GM18507 (cell line): ENCODE measurements around the gene CFAP20.

Source experiments
- DNase-seq: peaks from one replicate; pipeline ENCODE4 v3.0.0; 2011; ENCODE audit warnings: low read depth; ENCODE audit not compliant: insufficient read length; ENCODE audit errors: extremely low spot score
- FAIRE-seq: peaks from 2 replicates; lab custom pipeline; 2011; peaks lifted over from hg19 to GRCh38; lab: Jason Lieb, UNC

CFAP20 gene

GRCh38 chr16:58129097-58129936 lies at the start of gene CFAP20:
Gene CFAP20 (minus strand): TSS chr16:58129381. CDS start chr16:58129115, 266 bp downstream.
- DNase-seq: peak; percentile 83
- FAIRE-seq: peak; percentile 98

DNA sequence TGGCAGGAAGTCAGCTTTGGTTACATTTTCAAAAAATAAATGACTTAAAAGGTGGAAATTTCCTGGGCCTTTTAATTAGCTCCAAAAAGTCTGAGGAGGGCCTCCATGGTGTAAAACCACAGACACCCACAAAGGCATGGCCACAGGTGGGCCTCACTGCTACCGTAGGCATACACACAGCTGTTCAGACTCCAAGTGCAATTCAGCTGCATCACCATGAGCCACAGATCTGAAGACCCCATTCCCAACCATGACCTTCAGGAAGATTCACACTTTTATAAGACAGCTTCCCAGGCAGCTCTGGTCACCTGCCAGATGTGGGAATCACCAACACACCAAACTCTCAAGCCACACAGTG lies 48.2 kb upstream of the CFAP20 start:
- no peak for DNase-seq
- no peak for FAIRE-seq

GRCh38 chr16:58176608-58177352 lies 47.6 kb upstream of the CFAP20 start:
- no peak for FAIRE-seq

GRCh38 chr16:58170223-58170622 lies 41.0 kb upstream of the CFAP20 start:
- FAIRE-seq (no peak), DNase-seq (no peak)

More at GRCh38 chr16:58176608-58177352, 47.6 kb upstream of the CFAP20 start:
- DNase-seq: no peak

DNA sequence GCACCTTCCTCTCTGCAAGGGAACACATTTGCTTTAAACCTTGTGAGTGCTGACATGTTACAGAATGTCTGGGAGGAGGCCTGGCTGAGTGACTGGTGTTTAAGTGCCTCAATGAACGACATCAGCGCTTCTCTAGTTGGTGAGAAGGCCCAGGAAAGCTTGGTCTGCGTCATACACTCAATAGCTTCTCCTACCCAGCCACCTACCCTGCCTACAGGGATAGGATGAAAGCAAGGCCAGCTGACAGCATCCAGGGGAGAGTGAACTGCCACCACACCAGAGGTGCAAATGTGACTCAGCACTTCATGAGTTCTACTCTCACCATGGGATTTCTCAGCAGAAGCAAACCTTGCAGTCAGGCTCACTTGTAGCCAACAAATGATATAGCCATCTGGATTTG lies 31.7 kb upstream of the CFAP20 start:
- DNase-seq: no peak
- FAIRE-seq: no peak

DNA sequence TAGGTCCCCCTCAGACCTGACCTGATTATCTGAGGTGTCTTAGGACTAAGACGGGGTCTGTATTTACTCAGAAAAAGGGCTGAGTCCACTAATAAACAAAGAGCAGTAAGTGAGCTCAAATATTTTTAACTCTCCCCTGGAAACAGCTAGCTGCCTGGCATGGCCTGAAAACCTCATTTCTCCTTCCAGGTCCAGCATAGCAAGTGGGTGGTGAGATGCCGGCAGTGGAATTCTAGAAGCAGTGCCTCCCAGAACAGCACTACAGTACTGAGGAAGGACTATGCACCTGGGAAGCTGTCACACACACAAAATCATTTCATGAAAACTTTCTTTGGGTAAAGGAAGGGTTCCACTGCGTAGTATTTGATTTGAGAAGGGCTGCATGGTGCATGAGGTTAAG lies 29.5 kb upstream of the CFAP20 start:
- FAIRE-seq: no peak
- no peak for DNase-seq

- no peak for FAIRE-seq
- DNase-seq: no peak
Measured at GRCh38 chr16:58157951-58158540, 28.9 kb upstream of the CFAP20 start.

DNA sequence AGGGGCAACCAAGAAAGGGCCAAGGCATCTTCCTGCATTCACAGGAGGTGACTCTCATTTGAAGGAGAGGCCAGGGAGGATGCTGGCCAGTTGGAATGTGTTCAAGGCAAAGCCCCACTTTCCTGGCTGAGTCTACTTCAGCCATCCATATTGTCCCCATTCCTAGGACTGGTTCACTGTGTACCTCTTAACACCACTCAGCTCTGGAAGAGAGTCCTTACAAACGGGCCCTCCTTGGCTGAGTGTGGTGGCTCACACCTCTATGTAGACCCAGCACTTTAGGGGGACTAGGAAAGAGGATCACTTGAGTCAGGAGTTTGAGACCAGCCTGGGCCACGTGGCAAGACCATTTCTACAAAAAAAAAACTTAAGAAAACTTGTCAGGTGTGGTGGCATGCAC lies 28.1 kb upstream of the CFAP20 start:
- FAIRE-seq (no peak), DNase-seq (no peak)

DNA sequence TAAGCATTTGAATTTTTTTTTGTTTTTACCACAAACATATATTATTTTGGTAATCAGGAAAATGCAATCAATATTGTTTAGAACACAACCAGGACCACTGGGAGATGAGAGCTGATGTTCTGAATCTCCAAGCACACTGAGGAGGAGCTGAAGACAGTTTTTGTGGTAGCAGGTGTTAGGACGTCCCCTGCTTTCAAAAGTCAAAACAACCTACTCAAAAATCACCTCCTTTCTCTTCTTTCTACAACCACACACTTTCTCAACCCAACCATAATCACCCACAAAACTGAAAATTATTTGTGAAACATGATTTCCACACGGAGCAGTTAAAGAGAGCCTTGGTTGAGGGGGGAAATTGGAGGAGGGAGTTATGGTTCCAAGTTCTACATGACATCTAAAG lies 26.7 kb upstream of the CFAP20 start:
- DNase-seq (no peak), FAIRE-seq (no peak)

DNA sequence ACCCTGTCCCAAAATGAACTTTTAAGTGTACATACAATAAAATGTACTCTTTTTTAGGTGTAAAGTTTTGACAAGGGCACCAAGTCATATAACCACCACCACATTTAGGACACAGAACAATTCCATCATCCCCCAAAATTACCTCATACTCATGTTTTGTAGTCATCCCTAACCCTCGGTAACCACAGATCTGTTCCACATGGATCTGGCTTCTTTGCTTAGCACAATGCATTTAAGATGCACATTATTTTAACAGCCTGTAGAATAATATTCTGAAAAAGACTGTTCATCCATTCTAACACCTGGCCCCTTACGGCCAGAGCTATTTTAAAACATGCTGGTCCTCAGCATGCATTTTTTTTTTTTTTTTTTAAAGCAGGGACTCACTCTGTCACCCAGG lies 25.2 kb upstream of the CFAP20 start:
- DNase-seq: no peak
- FAIRE-seq: no peak

DNA sequence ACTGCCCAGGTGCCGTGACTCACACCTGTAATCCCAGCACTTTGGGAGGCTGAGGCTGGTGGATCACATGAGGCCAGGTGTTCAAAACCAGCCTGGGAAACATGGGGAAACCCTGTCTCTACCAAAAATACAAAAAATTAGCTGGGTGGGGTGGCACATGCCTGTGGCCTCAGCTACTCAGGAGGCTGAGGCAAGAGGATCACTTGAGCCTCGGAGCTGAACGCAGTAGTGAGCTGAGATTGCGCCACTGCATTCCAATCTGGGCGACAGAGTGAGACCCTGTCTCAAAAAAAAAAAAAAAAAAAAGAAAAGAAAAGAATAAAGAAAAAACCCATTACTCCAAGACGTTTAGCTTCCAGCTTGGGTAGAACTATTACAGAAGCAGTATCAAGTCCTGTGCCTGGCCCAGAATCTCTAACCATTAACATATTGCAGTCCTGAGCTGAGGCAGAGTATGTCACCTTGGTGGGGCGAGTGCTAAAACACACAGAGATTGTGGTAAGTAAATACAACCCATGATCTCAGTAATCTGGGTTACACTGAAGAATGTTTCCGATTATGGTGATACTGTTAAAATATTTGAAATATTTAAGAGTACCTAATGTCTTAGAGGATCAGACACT lies 23.2 kb upstream of the CFAP20 start:
- no peak for DNase-seq
- FAIRE-seq: no peak

DNA sequence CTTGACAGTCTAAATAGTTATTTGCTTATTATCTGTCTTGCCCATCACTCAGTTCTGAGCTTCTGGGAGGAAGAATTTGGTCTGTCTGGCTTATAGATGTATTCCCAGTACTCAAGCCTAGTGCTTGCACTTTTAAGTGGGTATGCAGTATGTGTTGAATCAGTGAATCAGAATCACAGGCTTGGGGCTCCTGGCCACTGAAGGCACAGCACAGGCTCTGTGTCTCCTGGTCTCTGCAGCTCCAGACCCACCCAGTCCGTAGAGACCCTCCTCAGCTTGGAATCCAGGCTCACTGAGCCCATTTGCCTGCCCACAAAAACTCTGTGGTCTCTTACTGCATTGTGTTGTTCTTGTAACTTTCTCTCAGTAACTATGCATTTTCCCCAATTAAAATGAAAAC lies 19.3 kb upstream of the CFAP20 start:
- DNase-seq: no peak
- FAIRE-seq: no peak

DNA sequence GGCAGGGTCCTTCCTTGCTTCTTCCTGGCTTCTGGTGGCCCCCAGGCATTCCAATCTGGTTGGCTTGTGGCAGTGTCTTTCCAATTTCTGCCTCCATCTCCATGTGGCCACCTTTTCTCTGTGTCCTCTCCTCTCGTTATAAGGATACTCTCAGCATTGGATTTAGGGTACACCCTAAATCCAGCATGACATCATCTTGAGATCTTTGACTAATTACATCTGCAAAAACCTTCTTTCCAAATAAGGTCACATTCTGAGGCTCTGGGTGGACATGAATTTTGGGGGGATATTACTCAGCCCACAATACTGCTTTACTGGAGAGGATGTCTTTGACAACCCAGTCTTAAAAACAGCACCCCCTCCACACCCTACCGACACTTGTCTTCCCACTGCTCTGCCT lies 18.9 kb upstream of the CFAP20 start:
- DNase-seq: no peak
- FAIRE-seq: no peak

DNA sequence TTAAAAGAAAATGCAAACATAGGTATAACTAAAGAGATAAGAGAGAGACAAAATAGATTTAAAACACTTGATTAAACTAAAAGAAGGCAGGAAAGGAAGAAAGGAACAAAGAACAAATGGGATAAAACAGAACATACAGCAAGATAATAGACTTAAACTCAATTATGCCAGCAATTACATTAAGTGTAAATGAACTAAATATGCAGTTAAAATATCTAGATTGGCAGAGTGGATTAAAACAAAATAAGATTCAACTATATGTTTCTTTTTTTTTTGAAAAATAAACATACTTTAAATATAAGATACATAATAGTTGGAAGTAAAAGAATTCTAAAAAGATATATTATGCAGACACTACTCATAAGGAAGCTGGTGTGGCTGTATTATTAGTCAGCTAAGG lies 9.7 kb upstream of the CFAP20 start:
- DNase-seq: no peak
- no peak for FAIRE-seq

DNA sequence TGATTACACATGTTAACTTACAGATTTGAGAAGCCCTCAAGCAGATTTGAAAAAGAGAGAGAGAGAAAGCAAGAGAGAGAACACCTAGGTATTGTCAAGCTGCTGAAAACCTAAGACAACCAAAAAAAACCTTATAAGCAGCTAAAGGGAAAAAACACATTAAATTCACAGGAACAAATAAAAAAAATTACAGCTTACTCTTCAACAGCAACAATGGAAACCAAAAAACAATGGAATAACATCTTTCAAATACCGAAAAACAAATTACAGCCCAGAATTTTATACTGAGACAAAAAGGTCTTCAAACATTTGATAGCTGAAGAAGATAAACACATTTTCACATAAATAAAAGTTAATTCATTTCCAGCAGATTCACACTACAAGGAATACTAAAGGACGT lies 8.4 kb upstream of the CFAP20 start:
- FAIRE-seq (no peak), DNase-seq (no peak)

- no peak for FAIRE-seq
- DNase-seq: no peak
Measured at GRCh38 chr16:58128711-58129096, 477 bp downstream of the CFAP20 start.

DNA sequence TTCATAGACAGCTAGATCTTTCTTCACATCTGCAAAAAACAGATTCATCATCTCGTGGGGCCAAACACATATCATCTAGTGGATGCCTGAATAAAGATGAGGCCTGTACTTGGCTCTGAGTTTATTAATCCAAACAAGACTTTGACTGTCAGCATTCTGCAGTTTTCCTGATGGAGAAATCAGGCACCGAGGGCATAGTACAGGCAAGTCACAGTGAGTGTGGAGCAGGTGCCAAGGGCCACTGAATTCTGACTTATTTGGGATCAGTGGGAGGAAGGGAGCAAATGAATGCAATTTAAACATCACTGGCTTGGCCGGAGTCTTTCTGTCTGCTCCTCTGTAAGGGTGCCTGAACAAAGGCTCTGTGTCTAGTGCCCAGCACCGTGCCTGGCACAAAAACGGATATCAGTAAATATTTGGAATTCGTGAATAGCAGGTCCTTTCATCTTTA lies 975 bp downstream of the CFAP20 start:
- FAIRE-seq (no peak), DNase-seq (no peak)

GRCh38 chr16:58127634-58128033 lies 1.5 kb downstream of the CFAP20 start:
- DNase-seq (no peak), FAIRE-seq (no peak)

DNA sequence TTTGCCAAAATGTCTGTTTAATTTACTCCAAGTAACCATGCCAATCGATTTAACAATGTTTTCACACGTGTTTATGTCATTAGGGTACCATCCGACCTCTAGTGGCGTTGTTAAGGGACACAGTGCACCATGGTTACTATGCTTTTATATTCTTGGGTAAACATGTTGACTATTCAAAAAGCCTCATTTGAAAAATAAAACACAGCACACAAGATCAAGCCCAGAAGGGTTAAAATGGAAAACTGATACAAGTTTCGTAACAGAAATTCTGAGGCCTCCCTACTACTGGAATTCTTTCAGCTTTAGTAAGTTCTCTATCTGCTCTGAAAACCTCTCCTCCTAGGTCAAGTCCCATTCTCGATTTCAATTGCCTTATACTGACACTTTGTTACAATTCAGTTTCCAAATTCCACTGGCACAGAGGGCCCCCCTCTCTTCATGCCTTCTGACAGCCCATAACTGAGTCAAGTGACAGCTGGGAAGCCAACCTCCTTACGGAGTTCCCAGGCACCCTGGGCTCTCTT lies 2.1 kb downstream of the CFAP20 start:
- no peak for DNase-seq
- FAIRE-seq: peak; percentile 59

DNA sequence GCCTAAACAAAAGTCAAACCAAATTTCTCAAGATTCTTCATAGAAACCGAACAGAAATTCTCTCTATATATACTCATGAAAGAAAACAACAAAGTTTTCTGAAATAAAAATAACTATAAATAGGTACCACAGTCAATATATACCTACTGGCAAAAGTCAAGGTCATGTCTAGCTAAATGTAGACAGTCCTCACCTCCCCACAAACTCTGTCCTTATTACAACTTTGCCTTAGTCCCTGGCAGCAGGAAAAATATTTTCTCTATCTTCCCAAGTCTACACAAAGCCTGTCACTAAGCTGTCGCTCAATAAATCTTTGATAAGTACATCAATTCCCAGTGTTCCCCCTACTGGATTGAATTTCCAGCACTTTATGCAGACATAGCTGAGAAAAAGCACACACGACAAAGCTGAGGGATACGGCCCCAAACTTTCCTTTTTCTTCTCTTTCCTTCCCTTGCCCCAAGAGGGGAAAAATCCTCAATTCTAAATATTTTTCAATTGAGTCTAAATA lies 2.7 kb downstream of the CFAP20 start:
- FAIRE-seq (no peak), DNase-seq (no peak)
